GM19397 (cell line): ENCODE measurements around the gene NDUFS8.

Experiments
- ATAC-seq: cut with Tn5 transposase; IDR thresholded peaks from one replicate; pipeline ENCODE4 v1.9.1; 2021; ENCODE audit warnings: mild to moderate bottlenecking, moderate library complexity; ENCODE audit not compliant: unreplicated experiment

Gene NDUFS8

GRCh38 chr11:68076371-68077042 lies 46.0 kb downstream of the NDUFS8 start:
- no peak for ATAC-seq

DNA sequence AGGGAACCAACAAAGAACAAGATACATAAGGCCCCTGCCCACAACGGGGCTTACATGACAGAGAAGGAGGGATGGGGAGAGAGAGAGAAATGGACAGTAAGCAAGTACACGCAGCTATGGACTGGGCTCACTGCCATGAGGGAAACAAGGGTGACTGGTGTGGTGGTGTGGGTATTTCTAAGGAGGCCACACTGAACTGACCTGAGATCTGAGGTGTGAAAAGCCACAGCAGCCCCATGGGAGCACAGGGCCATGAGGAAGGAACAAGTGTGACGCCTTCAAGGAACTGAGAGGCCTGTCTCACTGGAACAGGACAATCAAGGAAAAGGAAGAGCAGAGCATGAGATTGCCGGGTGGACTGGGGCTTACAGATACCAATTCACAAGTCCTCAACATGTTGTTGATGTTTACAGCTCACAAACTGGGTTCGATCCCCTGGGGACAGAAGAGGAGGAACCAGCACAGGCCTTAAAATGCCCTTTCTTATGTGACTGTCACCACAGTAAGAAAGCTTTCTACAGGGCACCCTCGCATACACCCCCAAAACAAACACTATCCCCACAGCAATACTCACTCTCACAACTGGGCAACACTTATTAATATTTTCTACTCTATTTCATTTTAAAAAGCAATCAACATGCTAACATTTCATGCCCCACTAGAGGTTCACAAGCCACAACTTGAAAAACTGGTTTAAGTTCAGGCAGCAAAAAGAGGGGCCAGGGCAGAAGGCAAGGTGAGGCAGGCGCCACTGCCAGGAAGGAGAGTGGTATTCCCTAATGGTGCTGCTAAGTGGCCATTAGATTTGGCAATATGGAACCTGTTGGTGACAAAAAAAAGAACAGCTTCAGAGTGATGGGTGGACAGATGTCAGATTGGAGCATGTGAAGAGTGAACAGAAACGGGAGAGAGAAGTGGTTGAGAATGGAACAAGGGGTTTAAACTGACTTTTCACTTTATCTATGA lies 47.4 kb downstream of the NDUFS8 start:
- no peak for ATAC-seq

DNA sequence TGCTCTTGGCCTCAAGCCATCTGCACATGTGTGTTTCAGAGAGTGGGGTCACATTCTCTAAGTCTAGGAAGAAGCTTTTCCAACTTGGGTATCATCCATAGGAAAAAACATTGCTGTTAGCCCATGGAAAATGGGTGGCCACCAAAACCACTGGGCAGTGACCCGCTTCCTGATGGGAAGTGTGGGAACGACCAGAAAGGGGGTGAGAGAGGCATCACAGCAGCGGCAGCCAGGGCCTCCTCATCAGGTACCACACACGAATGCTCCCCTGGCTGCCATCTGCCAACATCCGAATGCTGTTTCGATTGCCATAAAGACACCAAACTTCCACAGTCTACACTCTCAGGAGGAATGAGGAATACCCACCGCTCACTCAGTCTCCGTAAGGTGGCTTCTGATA lies 50.4 kb downstream of the NDUFS8 start:
- no peak for ATAC-seq

DNA sequence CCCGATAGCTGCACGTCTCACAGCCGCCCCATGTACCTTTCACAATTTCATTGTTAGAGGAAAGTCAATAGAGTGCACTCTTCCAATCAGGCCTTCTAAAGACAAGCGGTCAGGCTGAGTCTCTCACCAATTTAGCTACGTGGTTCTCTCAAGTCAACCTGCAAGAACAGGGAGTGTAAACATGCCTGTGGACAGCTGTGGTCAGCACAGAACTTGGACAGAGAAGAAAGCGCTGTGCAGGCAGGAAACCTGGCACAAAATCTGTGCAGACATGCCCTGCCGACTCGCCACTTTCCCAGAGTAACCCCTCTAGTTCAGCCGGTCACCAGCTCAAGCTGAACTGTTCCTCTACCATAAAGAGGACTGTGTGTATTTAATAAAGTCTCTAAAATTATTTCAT lies 51.2 kb downstream of the NDUFS8 start:
- no peak for ATAC-seq

GRCh38 chr11:68082481-68082880 lies 52.0 kb downstream of the NDUFS8 start:
- no peak for ATAC-seq

- no peak for ATAC-seq
Measured at GRCh38 chr11:68083517-68083916, 53.0 kb downstream of the NDUFS8 start.
